GF-D8 (cell line): Measurements from ENCODE around the gene PUDP.

Experiments used
- DNase-seq: peaks from one replicate; lab custom pipeline; 2025; lab: John Stamatoyannopoulos, UW

PUDP gene

GRCh38 chrX:7146703-7147412, 1.1 kb downstream of the PUDP start:
- DNase-seq: no peak

GRCh38 chrX:7146020-7146702, 1.8 kb downstream of the PUDP start:
- DNase-seq: no peak

- DNase-seq: no peak
Measured at GRCh38 chrX:7145454-7145853, 2.5 kb downstream of the PUDP start.

- DNase-seq: no peak
Measured at GRCh38 chrX:7143941-7144525, 3.9 kb downstream of the PUDP start.

GRCh38 chrX:7143076-7143475, 4.9 kb downstream of the PUDP start:
- DNase-seq: no peak

GRCh38 chrX:7139202-7140081, 8.5 kb downstream of the PUDP start:
- DNase-seq: no peak

GRCh38 chrX:7134981-7135380, 13.0 kb downstream of the PUDP start:
- no peak for DNase-seq

GRCh38 chrX:7133050-7133440, 14.9 kb downstream of the PUDP start:
- DNase-seq: no peak

- DNase-seq: peak; percentile 4
Measured at GRCh38 chrX:7132335-7133049, 15.5 kb downstream of the PUDP start.

- no peak for DNase-seq
Measured at GRCh38 chrX:7131621-7132020, 16.3 kb downstream of the PUDP start.

GRCh38 chrX:7127056-7127455, 20.9 kb downstream of the PUDP start:
- no peak for DNase-seq

- DNase-seq: no peak
Measured at GRCh38 chrX:7120878-7121219, 27.1 kb downstream of the PUDP start.

GRCh38 chrX:7119950-7120877, 27.7 kb downstream of the PUDP start:
- no peak for DNase-seq

GRCh38 chrX:7117587-7117986, 30.4 kb downstream of the PUDP start:
- DNase-seq: no peak

- no peak for DNase-seq
Measured at GRCh38 chrX:7116081-7116480, 31.9 kb downstream of the PUDP start.

- no peak for DNase-seq
Measured at GRCh38 chrX:7115557-7115956, 32.4 kb downstream of the PUDP start.

GRCh38 chrX:7112071-7112470, 35.9 kb downstream of the PUDP start:
- DNase-seq: no peak

- no peak for DNase-seq
Measured at GRCh38 chrX:7111518-7111917, 36.4 kb downstream of the PUDP start.

- no peak for DNase-seq
Measured at GRCh38 chrX:7110821-7111276, 37.1 kb downstream of the PUDP start.
